Stimulated activated CD8-positive, alpha-beta memory T cell treated with anti-CD3 and anti-CD28 coated beads, Interleukin-7, amount 100 ng/mL, for 1 hour (primary cell): ENCODE data around the gene FAAP100.

Experiments used
- DNase-seq, 2 donors: peaks; one replicate each; pipeline ENCODE4 v3.0.0-alpha.2; 2020; ENCODE audit warnings: low read depth in 2 of 2

The FAAP100 gene

GRCh38 chr17:81576621-81577277 lies 24.6 kb upstream of the FAAP100 start:
- no peak for DNase-seq

- no peak for DNase-seq
Observed at GRCh38 chr17:81575836-81576235, 23.7 kb upstream of the FAAP100 start.

GRCh38 chr17:81574643-81574956 lies 22.4 kb upstream of the FAAP100 start:
- no peak for DNase-seq

GRCh38 chr17:81573794-81574642 lies 21.9 kb upstream of the FAAP100 start:
- no peak for DNase-seq

- DNase-seq = no peak
Observed at GRCh38 chr17:81572563-81573168, 20.5 kb upstream of the FAAP100 start.

- DNase-seq = no peak
Observed at GRCh38 chr17:81570964-81571363, 18.8 kb upstream of the FAAP100 start.

- no peak for DNase-seq
Observed at GRCh38 chr17:81569986-81570514, 17.9 kb upstream of the FAAP100 start.

- no peak for DNase-seq
Observed at GRCh38 chr17:81568416-81568815, 16.3 kb upstream of the FAAP100 start.

GRCh38 chr17:81567191-81567590 lies 15.0 kb upstream of the FAAP100 start:
- DNase-seq = no peak

- DNase-seq = no peak
Observed at GRCh38 chr17:81566461-81567126, 14.4 kb upstream of the FAAP100 start.

- no peak for DNase-seq
Observed at GRCh38 chr17:81565231-81565630, 13.1 kb upstream of the FAAP100 start.

GRCh38 chr17:81564778-81565177 lies 12.6 kb upstream of the FAAP100 start:
- no peak for DNase-seq

- no peak for DNase-seq
Observed at GRCh38 chr17:81563861-81564586, 11.9 kb upstream of the FAAP100 start.

- no peak for DNase-seq
Observed at GRCh38 chr17:81561494-81561885, 9.3 kb upstream of the FAAP100 start.

- no peak for DNase-seq
Observed at GRCh38 chr17:81558941-81559806, 7.0 kb upstream of the FAAP100 start.

- DNase-seq = no peak
Observed at GRCh38 chr17:81558115-81558468, 5.9 kb upstream of the FAAP100 start.

- DNase-seq = no peak
Observed at GRCh38 chr17:81557276-81558114, 5.3 kb upstream of the FAAP100 start.

GRCh38 chr17:81556863-81557262 lies 4.7 kb upstream of the FAAP100 start:
- no peak for DNase-seq

- no peak for DNase-seq
Observed at GRCh38 chr17:81556175-81556691, 4.1 kb upstream of the FAAP100 start.
